Stimulated activated memory B cell treated with anti-CD40 and anti-IgM and Interleukin-4, amounts not matched to agents 10 μg/mL and 1 μg/mL and 100 μg/mL, for 72 hours (primary cell): ENCODE results near the gene FMR1NB.

Experiments used
- ATAC-seq: fragments of 150-1000 bp; cut with Tn5 transposase; 2 replicates; pipeline ENCODE4 v1.10.0; 2021
- H3K27ac Mint-ChIP-seq: one replicate; pipeline ENCODE4 v1.8.0; 2022; ENCODE audit warnings: mild to moderate bottlenecking, mixed read lengths
- H3K27me3 Mint-ChIP-seq: one replicate; pipeline ENCODE4 v1.8.0; 2022; ENCODE audit warnings: mixed read lengths
- H3K36me3 Mint-ChIP-seq: one replicate; pipeline ENCODE4 v1.8.0; 2022; ENCODE audit warnings: mixed read lengths
- H3K4me1 Mint-ChIP-seq: one replicate; pipeline ENCODE4 v1.8.0; 2022; ENCODE audit warnings: mixed read lengths
- H3K4me3 Mint-ChIP-seq: one replicate; pipeline ENCODE4 v1.8.0; 2022; ENCODE audit warnings: mild to moderate bottlenecking, moderate library complexity, mixed read lengths
- H3K9me3 Mint-ChIP-seq: one replicate; pipeline ENCODE4 v1.8.0; 2022; ENCODE audit warnings: mixed read lengths

FMR1NB gene, protein sequence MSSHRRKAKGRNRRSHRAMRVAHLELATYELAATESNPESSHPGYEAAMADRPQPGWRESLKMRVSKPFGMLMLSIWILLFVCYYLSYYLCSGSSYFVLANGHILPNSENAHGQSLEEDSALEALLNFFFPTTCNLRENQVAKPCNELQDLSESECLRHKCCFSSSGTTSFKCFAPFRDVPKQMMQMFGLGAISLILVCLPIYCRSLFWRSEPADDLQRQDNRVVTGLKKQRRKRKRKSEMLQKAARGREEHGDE

DNA sequence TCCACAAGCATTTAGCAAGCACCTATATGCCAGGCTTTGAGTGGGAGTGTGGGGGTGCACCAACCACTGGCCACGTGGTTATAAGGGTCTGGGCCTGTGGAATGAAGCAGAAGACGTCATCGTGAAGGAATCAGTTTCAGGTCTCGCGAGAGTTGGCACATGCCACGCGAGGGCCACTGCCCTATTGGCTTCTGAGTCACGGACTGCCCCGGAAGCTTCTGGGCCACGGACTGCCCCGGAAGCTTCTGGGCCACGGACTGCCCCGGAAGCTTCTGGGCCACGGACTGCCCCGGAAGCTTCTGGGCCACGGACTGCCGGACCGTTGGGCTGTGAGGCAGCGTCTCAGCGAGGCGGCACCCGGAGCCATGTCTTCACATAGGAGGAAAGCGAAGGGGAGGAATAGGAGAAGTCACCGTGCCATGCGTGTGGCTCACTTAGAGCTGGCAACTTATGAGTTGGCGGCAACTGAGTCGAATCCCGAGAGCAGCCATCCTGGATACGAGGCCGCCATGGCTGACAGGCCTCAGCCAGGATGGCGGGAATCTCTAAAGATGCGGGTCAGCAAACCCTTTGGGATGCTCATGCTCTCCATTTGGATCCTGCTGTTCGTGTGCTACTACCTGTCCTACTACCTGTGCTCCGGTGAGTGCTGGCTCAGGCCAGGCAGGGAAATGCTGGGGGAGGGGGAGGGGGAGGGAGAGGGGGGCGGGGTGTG, at the start of gene FMR1NB:
TSS of gene FMR1NB (plus strand) at position 300 of the 715 bp plus-strand sequence. CDS start at position 366, 66 bp downstream.
- Mint-ChIP-seq H3K27me3 (no peaks in the 10 kb centered on the region), H3K4me1 (no peaks in the 10 kb centered on the region), H3K4me3 (no peak within 1 kb of the TSS), H3K36me3 (no peaks in the 10 kb centered on the region), H3K9me3 (no peaks in the 10 kb centered on the region), H3K27ac (no peak within 1 kb of the TSS)
- ATAC-seq, result no peak

- Mint-ChIP-seq H3K4me1 (no peaks in the 10 kb centered on the region), H3K9me3 (no peaks in the 10 kb centered on the region), H3K27ac (no peak overlapping the region), H3K36me3 (peaks cover 27% of the 10 kb centered on the region), H3K4me3 (no peak overlapping the region), H3K27me3 (no peaks in the 10 kb centered on the region)
- ATAC-seq, result no peak
These were observed 47.3 kb upstream of the FMR1NB start for GRCh38 chrX:147933815-147934214.

- H3K4me3 Mint-ChIP-seq, result no peak overlapping the region
- H3K9me3 Mint-ChIP-seq, result no peaks in the 10 kb centered on the region
- no peak for ATAC-seq
- H3K27ac Mint-ChIP-seq, result no peak overlapping the region
- no peaks in the 10 kb centered on the region for H3K27me3 Mint-ChIP-seq
- peaks cover 27% of the 10 kb centered on the region for H3K36me3 Mint-ChIP-seq
- no peaks in the 10 kb centered on the region for H3K4me1 Mint-ChIP-seq
These were observed 45.9 kb upstream of the FMR1NB start for GRCh38 chrX:147935156-147935758.

GRCh38 chrX:147945286-147945685, 35.9 kb upstream of the FMR1NB start:
- no peak for ATAC-seq
- H3K27me3 Mint-ChIP-seq, result no peaks in the 10 kb centered on the region
- no peaks in the 10 kb centered on the region for H3K4me1 Mint-ChIP-seq
- H3K4me3 Mint-ChIP-seq, result no peak overlapping the region
- peaks cover 40% of the 10 kb centered on the region for H3K36me3 Mint-ChIP-seq
- no peak overlapping the region for H3K27ac Mint-ChIP-seq
- H3K9me3 Mint-ChIP-seq, result no peaks in the 10 kb centered on the region

GRCh38 chrX:147948531-147948930, 32.6 kb upstream of the FMR1NB start:
- H3K4me3 Mint-ChIP-seq, result no peak overlapping the region
- H3K4me1 Mint-ChIP-seq, result no peaks in the 10 kb centered on the region
- H3K9me3 Mint-ChIP-seq, result no peaks in the 10 kb centered on the region
- H3K27me3 Mint-ChIP-seq, result no peaks in the 10 kb centered on the region
- peaks cover 27% of the 10 kb centered on the region for H3K36me3 Mint-ChIP-seq
- ATAC-seq, result no peak
- no peak overlapping the region for H3K27ac Mint-ChIP-seq

- H3K36me3 Mint-ChIP-seq, result peaks cover 12% of the 10 kb centered on the region
- no peaks in the 10 kb centered on the region for H3K9me3 Mint-ChIP-seq
- H3K4me3 Mint-ChIP-seq, result no peak overlapping the region
- H3K27me3 Mint-ChIP-seq, result no peaks in the 10 kb centered on the region
- no peak for ATAC-seq
- H3K4me1 Mint-ChIP-seq, result no peaks in the 10 kb centered on the region
- H3K27ac Mint-ChIP-seq, result no peak overlapping the region
These were observed 30.8 kb upstream of the FMR1NB start for GRCh38 chrX:147950352-147950751.

DNA sequence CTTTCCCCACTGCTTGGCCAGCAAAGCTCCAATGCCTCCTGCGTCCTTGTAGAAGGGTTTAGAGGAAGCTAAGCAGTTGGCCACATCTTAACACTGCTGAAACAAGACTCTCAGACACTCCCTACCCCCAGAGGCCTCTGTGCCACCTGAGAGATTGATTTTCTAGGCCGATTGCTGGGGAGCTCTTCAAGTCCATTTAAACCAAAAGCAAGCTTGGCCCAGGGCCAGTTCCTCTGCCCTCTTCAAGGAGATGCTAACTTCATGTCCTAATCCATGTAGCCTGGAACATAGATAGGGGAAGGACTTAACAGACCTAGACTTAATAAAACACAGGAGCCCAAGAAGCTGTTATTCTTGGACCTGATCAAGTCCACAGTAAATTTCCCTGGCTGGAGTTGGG, 27.2 kb upstream of the FMR1NB start:
- Mint-ChIP-seq H3K27ac (no peak overlapping the region), H3K4me1 (no peaks in the 10 kb centered on the region), H3K36me3 (peaks cover 6% of the 10 kb centered on the region), H3K4me3 (no peak overlapping the region), H3K27me3 (no peaks in the 10 kb centered on the region), H3K9me3 (no peaks in the 10 kb centered on the region)
- no peak for ATAC-seq

- H3K27me3 Mint-ChIP-seq, result no peaks in the 10 kb centered on the region
- H3K9me3 Mint-ChIP-seq, result peaks cover 3% of the 10 kb centered on the region
- H3K36me3 Mint-ChIP-seq, result no peaks in the 10 kb centered on the region
- no peak overlapping the region for H3K27ac Mint-ChIP-seq
- no peak for ATAC-seq
- no peak overlapping the region for H3K4me3 Mint-ChIP-seq
- no peaks in the 10 kb centered on the region for H3K4me1 Mint-ChIP-seq
These were observed 23.8 kb upstream of the FMR1NB start for GRCh38 chrX:147957291-147957690.

DNA sequence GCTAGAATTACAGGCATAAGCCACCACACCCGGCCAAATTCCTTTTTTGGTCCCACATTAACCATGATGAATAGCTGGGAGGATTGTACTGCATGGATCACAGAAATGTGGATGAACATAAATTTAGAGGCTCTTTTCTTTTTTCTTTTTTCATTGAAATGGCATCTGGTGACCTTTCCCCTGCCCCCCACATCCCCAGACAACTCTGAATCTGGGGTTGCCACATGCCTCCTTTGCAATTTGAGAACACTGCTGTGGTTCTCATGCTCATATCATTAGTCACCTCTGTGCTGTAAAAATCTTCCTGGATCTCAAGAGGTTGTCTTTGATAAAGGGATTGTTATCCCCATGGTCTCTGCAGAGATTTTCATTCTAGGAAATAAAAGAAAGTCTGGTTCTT, 22.8 kb upstream of the FMR1NB start:
- ATAC-seq, result no peak
- Mint-ChIP-seq H3K9me3 (peaks cover 3% of the 10 kb centered on the region), H3K4me3 (no peak overlapping the region), H3K4me1 (no peaks in the 10 kb centered on the region), H3K27ac (no peak overlapping the region), H3K27me3 (no peaks in the 10 kb centered on the region), H3K36me3 (no peaks in the 10 kb centered on the region)

- H3K4me3 Mint-ChIP-seq, result no peak overlapping the region
- H3K36me3 Mint-ChIP-seq, result no peaks in the 10 kb centered on the region
- H3K27ac Mint-ChIP-seq, result no peak overlapping the region
- no peak for ATAC-seq
- H3K4me1 Mint-ChIP-seq, result no peaks in the 10 kb centered on the region
- H3K9me3 Mint-ChIP-seq, result peaks cover 3% of the 10 kb centered on the region
- peaks cover 10% of the 10 kb centered on the region for H3K27me3 Mint-ChIP-seq
These were observed 20.4 kb upstream of the FMR1NB start for GRCh38 chrX:147960722-147961121.

- no peak for ATAC-seq
These were observed 18.7 kb upstream of the FMR1NB start for GRCh38 chrX:147962476-147962875.

GRCh38 chrX:147978931-147979330, 2.2 kb upstream of the FMR1NB start:
- ATAC-seq, result no peak
- peaks cover 2% of the 10 kb centered on the region for H3K9me3 Mint-ChIP-seq
- no peaks in the 10 kb centered on the region for H3K36me3 Mint-ChIP-seq
- H3K27me3 Mint-ChIP-seq, result no peaks in the 10 kb centered on the region
- H3K27ac Mint-ChIP-seq, result no peak overlapping the region
- H3K4me3 Mint-ChIP-seq, result no peak overlapping the region
- no peaks in the 10 kb centered on the region for H3K4me1 Mint-ChIP-seq

More at GRCh38 chrX:147962476-147962875, 18.7 kb upstream of the FMR1NB start:
- Mint-ChIP-seq H3K4me1 (no peaks in the 10 kb centered on the region), H3K27me3 (peaks cover 10% of the 10 kb centered on the region), H3K36me3 (no peaks in the 10 kb centered on the region), H3K9me3 (peaks cover 3% of the 10 kb centered on the region), H3K4me3 (no peak overlapping the region), H3K27ac (no peak overlapping the region)

GRCh38 chrX:148020329-148020728, 39.2 kb downstream of the FMR1NB start:
- no peak overlapping the region for H3K27ac Mint-ChIP-seq
- H3K4me3 Mint-ChIP-seq, result no peak overlapping the region
- ATAC-seq, result no peak
- no peaks in the 10 kb centered on the region for H3K27me3 Mint-ChIP-seq
- peaks cover 4% of the 10 kb centered on the region for H3K36me3 Mint-ChIP-seq
- peaks cover 12% of the 10 kb centered on the region for H3K9me3 Mint-ChIP-seq
- H3K4me1 Mint-ChIP-seq, result peaks cover 15% of the 10 kb centered on the region

GRCh38 chrX:148024425-148025148, 43.5 kb downstream of the FMR1NB start:
- peak; percentile 80 for ATAC-seq
- H3K27me3 Mint-ChIP-seq, result no peaks in the 10 kb centered on the region

DNA sequence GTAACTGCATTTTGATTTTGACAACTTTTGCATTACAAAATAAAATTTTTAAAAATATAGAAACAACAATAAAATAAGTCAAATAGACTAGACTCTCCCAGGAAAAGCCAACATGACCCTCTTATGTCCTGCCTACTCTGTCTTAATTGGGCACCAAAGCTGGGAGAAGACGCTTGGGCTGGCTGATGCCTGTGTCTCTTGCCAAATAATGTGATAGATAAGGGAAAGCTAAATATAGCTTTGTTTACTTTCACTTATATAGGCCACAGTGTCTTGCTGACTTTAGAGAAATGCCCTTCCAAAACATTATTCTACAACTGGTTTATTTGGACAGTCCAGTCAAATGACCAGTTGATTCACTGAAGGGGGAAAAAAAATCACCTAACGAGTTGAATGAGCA, 54.2 kb downstream of the FMR1NB start:
- Mint-ChIP-seq H3K36me3 (no peaks in the 10 kb centered on the region), H3K27ac (no peak overlapping the region), H3K4me3 (no peak overlapping the region), H3K27me3 (no peaks in the 10 kb centered on the region), H3K9me3 (no peaks in the 10 kb centered on the region), H3K4me1 (no peaks in the 10 kb centered on the region)
- ATAC-seq, result no peak

More at GRCh38 chrX:148024425-148025148, 43.5 kb downstream of the FMR1NB start:
- peaks cover 15% of the 10 kb centered on the region for H3K4me1 Mint-ChIP-seq
- no peak overlapping the region for H3K4me3 Mint-ChIP-seq
- H3K9me3 Mint-ChIP-seq, result no peaks in the 10 kb centered on the region
- no peaks in the 10 kb centered on the region for H3K36me3 Mint-ChIP-seq
- peak overlapping the region; percentile 73 for H3K27ac Mint-ChIP-seq
